Peyer's patch (tissue), 4 donors: ENCODE measurements around the gene GBX2.

Experiments
- CTCF ChIP-seq, 6 experiments: fragments of 450-650 bp in 4 of 6; fragments of 200-600 bp in 2 of 6; sonication (generic) in 1 of 6; IDR thresholded peaks; one replicate each; pipeline ENCODE4 v1.5.1; 2017 to 2019; ENCODE audit warnings: antibody characterized with exemption in 6 of 6, mild to moderate bottlenecking in 3 of 6, moderate library complexity in 1 of 6
- POLR2A ChIP-seq, 2 donors: fragments of 450-650 bp; IDR thresholded peaks; one replicate each; pipeline ENCODE4 v1.5.1; 2017; ENCODE audit warnings: antibody characterized with exemption in 2 of 2, mild to moderate bottlenecking in 2 of 2, moderate library complexity in 2 of 2

GRCh38 chr2:236211296-236211695, 43.1 kb upstream of the GBX2 start:
- TF ChIP-seq CTCF (IDR thresholded peaks at IDR 0.05), result no peak
- no peak for TF ChIP-seq POLR2A (IDR thresholded peaks at IDR 0.05)
